ENCODE data around the gene GLYATL1B. TPM values are rescaled to one million over a fixed set of nuclear protein-coding genes. Genes with fewer than 3 reads are reported as not detected.

GLYATL1B gene
- polyA plus RNA-seq, 1 experiment = not detected

GRCh38 chr11:59141673-59142460 lies 55.8 kb downstream of the GLYATL1B start:
- DNase-seq (ENCODE audit: low read depth) = no peak
- Histone ChIP-seq H3K27me3 (ENCODE audit: control insufficient read depth, insufficient read depth, low read length) (no peaks in the 10 kb centered on the region), H3K36me3 (ENCODE audit: control insufficient read depth, insufficient read depth, low read length) (peaks cover 1% of the 10 kb centered on the region; the same call in 1 of the 2 replicates), H3K4me3 (ENCODE audit: low read depth, low read length) (peak overlapping the region; percentile 98)
- TF ChIP-seq CTCF (IDR thresholded peaks at IDR 0.05; ENCODE audit: insufficient read depth, low read depth, low read length) = no peak
- CTCF ChIA-PET = interaction anchor here (0.8 to 6.6 kb wide), 11 partner anchors 9 to 565 kb away, joined by 3 to 56 read pairs (median 3); partner anchors contain the start of gene DTX4
- POLR2A ChIA-PET = interaction anchor here (0.6 to 0.7 kb wide), 2 partner anchors 46 to 1909 kb away, joined by 4 to 6 read pairs; no protein-coding TSS in a partner anchor

GRCh38 chr11:59142530-59143507 lies 56.7 kb downstream of the GLYATL1B start, which contains the start of gene FAM111A:
Gene FAM111A, plus strand, starts transcription at chr11:59142856. Its CDS starts 6,017 bp downstream, at chr11:59148873.
- peak; percentile 35 for DNase-seq (ENCODE audit: low read depth)
- Histone ChIP-seq H3K36me3 (ENCODE audit: control insufficient read depth, insufficient read depth, low read length) (no peaks in the 10 kb centered on the region), H3K27me3 (ENCODE audit: control insufficient read depth, insufficient read depth, low read length) (no peaks in the 10 kb centered on the region), H3K4me3 (ENCODE audit: low read depth, low read length) (peak within 1 kb of the TSS; percentile 98)
- peak; percentile 32; the same call in 1 of the 2 replicates for TF ChIP-seq CTCF (IDR thresholded peaks at IDR 0.05; ENCODE audit: insufficient read depth, low read depth, low read length)
- POLR2A ChIA-PET = interaction anchor here (0.7 kb wide), 1 partner anchor 45 kb away, joined by 6 read pairs; no protein-coding TSS in a partner anchor
- CTCF ChIA-PET = interaction anchor here (0.7 to 6.6 kb wide), 11 partner anchors 8 to 565 kb away, joined by 3 to 56 read pairs (median 3); partner anchors contain the start of gene DTX4

GRCh38 chr11:59144096-59144495 lies 58.0 kb downstream of the GLYATL1B start:
- Histone ChIP-seq H3K4me3 (ENCODE audit: low read depth, low read length) (peak overlapping the region; percentile 46), H3K27me3 (ENCODE audit: control insufficient read depth, insufficient read depth, low read length) (no peaks in the 10 kb centered on the region), H3K36me3 (ENCODE audit: control insufficient read depth, insufficient read depth, low read length) (no peaks in the 10 kb centered on the region)
- ChIA-PET CTCF (interaction anchor here (1.2 to 6.6 kb wide), 3 partner anchors 8 to 28 kb away, joined by 4 to 56 read pairs (median 16); partner anchors contain the start of gene DTX4), POLR2A (interaction anchor here (0.9 kb wide), 1 partner anchor 38 kb away, joined by 3 read pairs; no protein-coding TSS in a partner anchor)
- no peak for DNase-seq (ENCODE audit: low read depth)
- TF ChIP-seq CTCF (IDR thresholded peaks at IDR 0.05; ENCODE audit: insufficient read depth, low read depth, low read length) = no peak

Other genes with a start within 250 kb of the GLYATL1B start
- 0.59 and 1.1 TPM in 2 replicates for gene GLYATL2, start 241.6 kb upstream of the GLYATL1B start, polyA plus RNA-seq (2011; rRNA removed)
- gene GLYATL1, start 146.8 kb upstream of the GLYATL1B start, polyA plus RNA-seq (2011; rRNA removed) = 0.26 and 0.49 TPM in 2 replicates
- gene FAM111B, start 20.9 kb downstream of the GLYATL1B start, polyA plus RNA-seq (2011; rRNA removed) = 0.76 and 1.9 TPM in 2 replicates
- gene FAM111A, start 56.5 kb downstream of the GLYATL1B start, polyA plus RNA-seq (2011; rRNA removed) = 19.7 and 30.3 TPM in 2 replicates
- gene DTX4, start 85.8 kb downstream of the GLYATL1B start, polyA plus RNA-seq (2011; rRNA removed) = 0.98 and 1.2 TPM in 2 replicates
- not detected in 2 replicates for gene MPEG1, start 126.6 kb downstream of the GLYATL1B start, polyA plus RNA-seq (2011; rRNA removed)